PC-3 (cell line): ENCODE data around the gene NCAPG2.

ENCODE experiments used
- EZH2 ChIP-seq: fragments of 300-600 bp; sonication (generic); IDR thresholded peaks from one replicate; pipeline ENCODE4 v1.6.1; 2017; ENCODE audit warnings: antibody characterized with exemption, mild to moderate bottlenecking, low read length; ENCODE audit not compliant: unreplicated experiment
- TF ChIP-seq, protein P1 (sequence below): fragments of 300-600 bp; sonication (generic); conservative IDR thresholded peaks from 2 replicates; pipeline ENCODE4 v1.5.1; 2017; ENCODE audit warnings: antibody characterized with exemption, low read depth, mild to moderate bottlenecking, low read length

DNA sequence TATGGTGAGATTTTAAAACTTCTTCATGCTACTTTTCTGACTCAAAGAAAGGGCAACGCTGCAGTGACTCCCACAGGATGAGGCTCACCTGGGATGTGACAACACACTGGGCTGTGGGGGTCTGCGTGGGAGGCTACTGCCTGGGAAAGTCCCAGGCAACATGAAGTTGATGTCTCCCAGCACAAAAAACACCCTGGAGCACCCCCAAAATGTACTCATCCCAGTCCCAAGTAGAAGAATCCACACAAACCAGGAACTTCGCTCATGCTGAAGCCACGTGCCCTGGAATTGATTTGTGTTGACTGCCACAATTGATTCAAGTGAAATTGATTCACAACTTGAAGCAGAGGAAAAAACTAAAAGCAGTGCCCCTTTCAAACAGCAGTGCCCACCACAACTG is 92.1 kb downstream of the NCAPG2 start:
- TF ChIP-seq, protein P1, sequence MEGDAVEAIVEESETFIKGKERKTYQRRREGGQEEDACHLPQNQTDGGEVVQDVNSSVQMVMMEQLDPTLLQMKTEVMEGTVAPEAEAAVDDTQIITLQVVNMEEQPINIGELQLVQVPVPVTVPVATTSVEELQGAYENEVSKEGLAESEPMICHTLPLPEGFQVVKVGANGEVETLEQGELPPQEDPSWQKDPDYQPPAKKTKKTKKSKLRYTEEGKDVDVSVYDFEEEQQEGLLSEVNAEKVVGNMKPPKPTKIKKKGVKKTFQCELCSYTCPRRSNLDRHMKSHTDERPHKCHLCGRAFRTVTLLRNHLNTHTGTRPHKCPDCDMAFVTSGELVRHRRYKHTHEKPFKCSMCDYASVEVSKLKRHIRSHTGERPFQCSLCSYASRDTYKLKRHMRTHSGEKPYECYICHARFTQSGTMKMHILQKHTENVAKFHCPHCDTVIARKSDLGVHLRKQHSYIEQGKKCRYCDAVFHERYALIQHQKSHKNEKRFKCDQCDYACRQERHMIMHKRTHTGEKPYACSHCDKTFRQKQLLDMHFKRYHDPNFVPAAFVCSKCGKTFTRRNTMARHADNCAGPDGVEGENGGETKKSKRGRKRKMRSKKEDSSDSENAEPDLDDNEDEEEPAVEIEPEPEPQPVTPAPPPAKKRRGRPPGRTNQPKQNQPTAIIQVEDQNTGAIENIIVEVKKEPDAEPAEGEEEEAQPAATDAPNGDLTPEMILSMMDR, result no peak
- TF ChIP-seq EZH2, result no peak
